Tracheal epithelial cell (primary cell): Measurements from ENCODE around the gene WSB1. TPM values are rescaled to one million over a fixed set of nuclear protein-coding genes. Genes with fewer than 3 reads are reported as not detected.

Experiments
- total RNA-seq: library from RNA; depleted of rRNA; stranded (reverse); fragments of >200 nt; gene quantifications from 2 replicates; pipeline ENCODE4 v1.2.1, GENCODE V29; 2014

WSB1 gene, protein sequence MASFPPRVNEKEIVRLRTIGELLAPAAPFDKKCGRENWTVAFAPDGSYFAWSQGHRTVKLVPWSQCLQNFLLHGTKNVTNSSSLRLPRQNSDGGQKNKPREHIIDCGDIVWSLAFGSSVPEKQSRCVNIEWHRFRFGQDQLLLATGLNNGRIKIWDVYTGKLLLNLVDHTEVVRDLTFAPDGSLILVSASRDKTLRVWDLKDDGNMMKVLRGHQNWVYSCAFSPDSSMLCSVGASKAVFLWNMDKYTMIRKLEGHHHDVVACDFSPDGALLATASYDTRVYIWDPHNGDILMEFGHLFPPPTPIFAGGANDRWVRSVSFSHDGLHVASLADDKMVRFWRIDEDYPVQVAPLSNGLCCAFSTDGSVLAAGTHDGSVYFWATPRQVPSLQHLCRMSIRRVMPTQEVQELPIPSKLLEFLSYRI
- total RNA-seq = 88.0 and 269 TPM in 2 replicates

GRCh38 chr17:27293898-27294688 lies at the start of gene WSB1:
Gene WSB1, plus strand, starts transcription at chr17:27294114. Its CDS starts 282 bp downstream, at chr17:27294396.

Other genes with a start within 250 kb of the WSB1 start
- 0.43 and 5.1 TPM in 2 replicates for gene KSR1, start 162.3 kb downstream of the WSB1 start, total RNA-seq